ENCODE results near the gene OR11H7.

Gene OR11H7

DNA sequence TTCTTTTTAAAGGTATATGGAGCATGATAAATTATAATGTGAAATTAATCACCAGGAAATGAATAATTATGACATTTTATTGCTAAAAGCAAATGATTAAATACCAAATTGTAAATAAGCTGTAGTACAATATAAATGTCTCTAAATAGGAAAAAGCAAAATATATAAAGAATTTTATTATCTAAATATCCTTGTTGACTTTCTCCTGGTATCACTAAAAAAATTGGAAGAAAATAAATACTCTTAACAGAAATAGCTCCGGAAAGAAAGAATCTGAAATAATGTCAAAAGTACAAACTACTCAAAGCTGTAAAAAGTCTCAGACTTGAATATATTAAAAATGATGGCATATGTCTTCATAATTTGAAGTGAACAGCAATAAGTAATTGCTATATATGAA, at the start of gene OR11H7:
Gene OR11H7, plus strand, starts transcription at position 301 of the 400 bp plus-strand sequence.
- TF ChIP-seq GATA2 (IDR thresholded peaks at IDR 0.05; ENCODE audit: low read depth, low read length), result no peak
- TF ChIP-seq GATA3 (IDR thresholded peaks at IDR 0.05; ENCODE audit: low read depth, low read length), result no peak

DNA sequence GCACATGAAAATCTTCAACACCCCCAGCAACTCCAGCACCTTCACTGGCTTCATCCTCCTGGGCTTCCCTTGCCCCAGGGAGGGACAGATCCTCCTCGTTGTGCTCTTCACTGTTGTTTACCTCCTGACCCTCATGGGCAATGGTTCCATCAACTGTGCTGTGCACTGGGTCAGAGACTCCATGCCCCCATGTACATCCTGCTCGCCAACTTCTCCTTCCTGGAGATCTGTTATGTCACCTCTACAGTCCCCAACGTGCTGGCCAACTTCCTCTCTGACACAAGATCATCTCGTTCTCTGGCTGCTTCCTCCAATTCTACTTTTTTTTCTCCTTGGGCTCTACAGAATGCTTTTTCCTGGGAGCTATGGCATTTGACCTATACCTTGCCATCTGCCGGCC, 49.6 kb upstream of the OR11H7 start:
- TF ChIP-seq GATA3 (IDR thresholded peaks at IDR 0.05; ENCODE audit: low read depth, low read length), result no peak
- no peak for TF ChIP-seq GATA2 (IDR thresholded peaks at IDR 0.05; ENCODE audit: low read depth, low read length)

DNA sequence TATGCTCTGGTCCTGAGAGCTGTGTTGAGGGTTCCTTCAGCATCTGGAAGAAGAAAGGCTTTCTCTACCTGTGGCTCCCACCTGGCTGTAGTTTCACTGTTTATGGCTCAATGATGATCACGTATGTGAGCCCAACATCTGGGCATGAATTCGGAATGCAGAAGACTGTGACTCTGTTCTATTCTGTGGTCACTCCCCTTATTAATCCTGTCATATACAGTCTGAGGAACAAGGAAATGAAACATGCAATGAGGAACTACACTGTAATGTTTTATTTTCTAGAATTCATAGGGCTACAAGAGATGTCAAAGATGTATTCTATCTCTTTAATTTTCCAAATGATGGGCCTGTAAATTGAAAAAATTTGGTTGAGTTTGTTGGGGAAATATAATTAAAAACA, 48.9 kb upstream of the OR11H7 start:
- TF ChIP-seq GATA3 (IDR thresholded peaks at IDR 0.05; ENCODE audit: low read depth, low read length) (no peak), GATA2 (IDR thresholded peaks at IDR 0.05; ENCODE audit: low read depth, low read length) (no peak)

DNA sequence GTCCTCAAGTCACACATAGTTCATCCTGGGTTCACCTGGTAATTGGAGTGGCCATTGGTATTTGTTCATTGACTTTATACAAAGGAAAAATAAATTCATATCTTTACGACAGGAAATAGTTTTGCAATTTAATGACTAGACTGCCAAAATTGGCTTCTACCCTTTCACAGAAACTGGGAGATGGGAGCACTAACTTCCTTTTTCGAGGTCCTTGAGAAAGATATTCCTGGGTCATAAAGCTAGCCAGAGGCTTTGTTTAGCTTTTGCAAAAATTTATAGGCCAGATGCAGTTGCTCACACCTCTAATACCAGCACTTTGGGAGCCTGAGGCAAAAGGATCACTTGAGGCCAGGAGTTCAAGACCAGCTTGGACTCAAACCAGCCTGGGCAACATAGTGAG, 48.3 kb upstream of the OR11H7 start:
- TF ChIP-seq GATA3 (IDR thresholded peaks at IDR 0.05; ENCODE audit: low read depth, low read length) (no peak), GATA2 (IDR thresholded peaks at IDR 0.05; ENCODE audit: low read depth, low read length) (no peak)

DNA sequence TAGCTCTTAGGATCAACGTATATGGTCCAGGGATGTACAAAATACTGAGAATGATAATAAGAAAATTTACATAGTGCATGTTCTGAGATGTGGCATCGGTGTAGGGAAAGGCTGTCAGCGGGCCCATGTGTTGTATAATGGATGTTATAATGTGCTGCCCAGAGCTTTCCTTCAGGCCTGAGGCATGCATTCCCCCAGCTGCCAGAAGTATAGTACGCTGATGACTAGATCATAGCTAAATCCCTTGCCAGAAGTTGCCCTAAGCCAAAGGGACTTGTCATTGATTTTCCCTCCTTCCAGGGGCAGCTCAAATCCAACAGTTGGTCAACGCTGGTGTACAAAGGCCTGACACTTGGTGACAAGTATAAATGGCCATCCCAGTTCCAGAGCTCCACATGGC, 44.6 kb upstream of the OR11H7 start:
- TF ChIP-seq GATA2 (IDR thresholded peaks at IDR 0.05; ENCODE audit: low read depth, low read length), result no peak
- TF ChIP-seq GATA3 (IDR thresholded peaks at IDR 0.05; ENCODE audit: low read depth, low read length), result no peak

DNA sequence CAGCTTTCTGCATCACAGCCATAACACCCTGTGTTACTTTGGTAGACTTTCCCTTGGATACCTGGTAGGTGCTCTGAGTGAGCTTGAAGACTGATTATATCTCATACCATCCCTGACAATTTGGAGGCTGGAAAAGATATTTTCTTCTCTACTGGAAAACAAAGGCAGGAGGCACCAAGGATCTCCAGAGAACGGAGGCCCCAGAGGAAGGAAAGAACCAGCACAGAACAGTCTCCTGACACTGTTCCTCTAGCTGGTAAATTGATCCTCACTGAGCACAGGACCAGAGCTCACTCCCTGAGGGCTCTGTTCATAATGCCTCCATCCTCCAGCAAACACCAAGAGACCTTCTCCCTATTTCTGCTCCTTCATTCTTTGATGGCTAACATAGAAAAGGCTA, 38.2 kb upstream of the OR11H7 start, which contains the start of gene OR11G2:
Gene OR11G2, plus strand, starts transcription at position 301 of the 400 bp plus-strand sequence. CDS start 6,542 bp downstream, outside the sequence.
- TF ChIP-seq GATA3 (IDR thresholded peaks at IDR 0.05; ENCODE audit: low read depth, low read length) (no peak), GATA2 (IDR thresholded peaks at IDR 0.05; ENCODE audit: low read depth, low read length) (no peak)

DNA sequence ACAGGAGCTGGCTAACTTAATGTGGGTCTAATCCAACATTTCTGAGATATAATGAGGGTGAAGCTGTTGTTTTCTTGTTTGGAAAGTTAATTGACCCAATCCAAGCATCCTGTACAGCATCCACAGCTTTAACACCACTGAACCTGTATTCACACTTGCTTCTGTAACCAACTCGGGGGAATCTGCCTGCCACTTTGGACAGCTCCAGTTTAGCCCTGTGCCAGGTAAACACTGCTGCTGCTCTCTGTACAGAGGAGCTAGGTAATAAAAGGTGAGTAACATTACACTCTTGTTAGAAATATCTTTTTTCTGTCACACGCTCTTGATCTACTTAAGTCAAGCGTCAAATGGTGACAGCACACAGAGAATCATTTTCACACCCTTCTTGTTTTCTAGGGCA, 37.4 kb upstream of the OR11H7 start:
- TF ChIP-seq GATA2 (IDR thresholded peaks at IDR 0.05; ENCODE audit: low read depth, low read length) (no peak), GATA3 (IDR thresholded peaks at IDR 0.05; ENCODE audit: low read depth, low read length) (no peak)

DNA sequence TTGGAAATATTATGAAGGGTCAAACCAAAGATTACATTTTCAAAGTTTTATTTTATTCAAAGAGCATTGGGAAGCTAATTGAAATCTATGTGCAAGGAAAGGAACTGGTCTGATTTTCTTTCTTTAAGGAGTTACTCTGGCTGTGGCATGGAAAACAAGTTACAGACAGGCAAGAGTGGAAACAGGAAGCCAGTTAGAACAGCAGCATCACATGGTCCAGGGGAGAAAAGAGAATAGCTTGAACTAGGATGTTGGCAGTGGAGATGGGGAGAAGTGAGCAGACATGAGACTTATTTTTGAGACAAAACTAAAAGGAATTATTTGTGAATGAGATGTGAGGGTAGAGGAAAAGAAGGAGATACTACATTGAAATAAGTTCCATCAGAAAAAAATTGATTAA, 34.7 kb upstream of the OR11H7 start:
- TF ChIP-seq GATA2 (IDR thresholded peaks at IDR 0.05; ENCODE audit: low read depth, low read length), result no peak
- no peak for TF ChIP-seq GATA3 (IDR thresholded peaks at IDR 0.05; ENCODE audit: low read depth, low read length)

DNA sequence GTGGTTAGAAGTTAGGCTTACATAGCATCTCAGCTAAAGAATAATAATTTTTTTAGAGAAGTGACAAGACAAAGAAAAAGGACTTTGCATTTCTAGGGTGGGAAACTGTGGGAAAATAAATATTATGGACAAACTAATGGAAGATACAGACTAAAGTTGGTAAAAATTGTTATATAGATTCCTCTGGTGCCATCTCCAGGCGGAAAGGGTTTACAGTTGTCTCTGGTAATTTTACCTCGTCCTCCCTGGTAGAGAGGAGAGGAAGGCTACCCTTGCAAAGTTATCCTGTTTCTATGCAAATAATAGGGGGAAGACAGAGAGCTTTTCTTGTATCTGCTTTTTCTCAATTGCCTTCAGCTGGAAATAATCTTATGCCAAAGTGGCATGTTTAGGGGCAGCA, 32.9 kb upstream of the OR11H7 start:
- TF ChIP-seq GATA2 (IDR thresholded peaks at IDR 0.05; ENCODE audit: low read depth, low read length) (no peak), GATA3 (IDR thresholded peaks at IDR 0.05; ENCODE audit: low read depth, low read length) (no peak)

DNA sequence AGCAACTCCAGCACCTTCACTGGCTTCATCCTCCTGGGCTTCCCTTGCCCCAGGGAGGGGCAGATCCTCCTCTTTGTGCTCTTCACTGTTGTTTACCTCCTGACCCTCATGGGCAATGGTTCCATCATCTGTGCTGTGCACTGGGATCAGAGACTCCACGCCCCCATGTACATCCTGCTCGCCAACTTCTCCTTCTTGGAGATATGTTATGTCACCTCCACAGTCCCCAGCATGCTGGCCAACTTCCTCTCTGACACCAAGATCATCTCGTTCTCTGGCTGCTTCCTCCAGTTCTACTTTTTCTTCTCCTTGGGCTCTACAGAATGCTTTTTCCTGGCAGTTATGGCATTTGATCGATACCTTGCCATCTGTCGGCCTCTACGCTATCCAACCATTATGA, 31.3 kb upstream of the OR11H7 start:
- TF ChIP-seq GATA3 (IDR thresholded peaks at IDR 0.05; ENCODE audit: low read depth, low read length) (no peak), GATA2 (IDR thresholded peaks at IDR 0.05; ENCODE audit: low read depth, low read length) (no peak)

DNA sequence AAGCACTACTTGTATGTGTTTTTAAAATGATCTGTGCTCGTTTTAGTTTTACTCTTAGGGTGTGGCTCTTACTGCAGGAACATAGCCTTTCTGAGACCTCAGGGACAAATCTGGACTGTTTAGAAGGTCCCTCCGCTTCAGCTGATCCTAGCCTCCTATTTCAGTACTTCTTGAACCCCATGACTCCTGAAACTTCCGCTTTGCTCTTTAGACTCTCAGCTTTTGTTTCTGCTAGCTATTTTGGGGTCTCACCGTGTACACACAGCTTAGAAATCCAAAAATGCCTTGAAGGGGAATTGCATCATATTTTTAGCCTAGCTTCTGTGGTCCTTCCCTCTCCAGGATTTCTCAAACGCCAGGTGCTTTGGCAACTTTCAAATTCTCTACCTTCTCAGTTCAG, 29.8 kb upstream of the OR11H7 start:
- TF ChIP-seq GATA3 (IDR thresholded peaks at IDR 0.05; ENCODE audit: low read depth, low read length) (no peak), GATA2 (IDR thresholded peaks at IDR 0.05; ENCODE audit: low read depth, low read length) (no peak)

DNA sequence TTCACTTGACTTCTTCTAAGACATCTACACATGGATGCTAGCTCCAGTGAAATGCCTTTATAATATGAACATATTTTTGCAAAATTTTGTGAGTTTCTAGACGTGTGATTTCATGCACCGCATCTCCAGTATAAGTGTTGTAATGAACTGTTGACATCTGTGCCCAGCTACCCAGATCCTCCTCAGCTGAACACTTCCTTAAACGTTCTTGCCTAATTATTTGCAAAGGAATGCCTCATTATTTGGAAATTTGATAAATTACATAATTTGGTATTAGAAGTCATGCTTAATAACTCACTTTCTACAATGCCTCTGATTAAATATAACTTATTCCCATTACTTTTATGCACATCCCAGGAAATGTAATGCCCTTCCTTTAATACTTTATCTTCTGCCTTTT, 24.1 kb upstream of the OR11H7 start:
- TF ChIP-seq GATA3 (IDR thresholded peaks at IDR 0.05; ENCODE audit: low read depth, low read length) (no peak), GATA2 (IDR thresholded peaks at IDR 0.05; ENCODE audit: low read depth, low read length) (no peak)

DNA sequence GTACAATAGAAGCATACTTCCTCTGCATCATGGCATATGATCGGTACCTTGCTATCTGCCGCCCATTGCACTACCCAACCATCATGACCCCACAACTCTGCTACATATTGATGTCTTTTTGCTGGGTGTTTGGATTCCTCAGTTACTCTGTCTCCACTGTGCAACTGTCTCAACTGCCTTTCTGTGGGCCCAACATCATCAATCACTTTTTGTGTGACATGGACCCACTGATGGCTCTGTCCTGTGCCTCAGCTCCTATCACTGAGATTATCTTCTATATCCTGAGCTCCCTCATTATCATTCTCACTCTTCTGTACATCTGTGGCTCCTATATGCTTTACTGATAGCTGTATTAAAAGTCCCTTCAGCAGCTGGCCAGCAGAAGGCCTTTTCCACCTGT, 19.2 kb upstream of the OR11H7 start:
- TF ChIP-seq GATA2 (IDR thresholded peaks at IDR 0.05; ENCODE audit: low read depth, low read length) (no peak), GATA3 (IDR thresholded peaks at IDR 0.05; ENCODE audit: low read depth, low read length) (no peak)

DNA sequence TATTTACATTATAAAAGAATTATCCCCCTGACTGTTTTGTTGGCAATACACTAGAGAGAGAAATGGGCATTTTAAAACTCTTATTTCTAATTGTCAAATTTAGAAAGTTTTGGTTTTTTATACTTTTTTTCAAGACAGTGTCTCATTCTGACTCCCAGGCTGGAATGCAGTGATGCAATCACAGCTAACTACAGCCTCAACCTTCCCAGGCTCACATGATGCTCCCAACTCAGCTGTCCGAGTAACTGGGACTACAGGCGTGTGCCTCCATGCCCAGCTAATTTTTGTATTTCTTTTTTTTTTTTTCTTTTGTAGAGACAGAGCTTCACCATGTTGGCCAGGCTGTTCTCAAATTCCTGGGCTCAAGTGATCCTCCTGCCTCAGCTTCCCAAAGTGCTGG, 13.6 kb upstream of the OR11H7 start:
- TF ChIP-seq GATA2 (IDR thresholded peaks at IDR 0.05; ENCODE audit: low read depth, low read length) (no peak), GATA3 (IDR thresholded peaks at IDR 0.05; ENCODE audit: low read depth, low read length) (no peak)

DNA sequence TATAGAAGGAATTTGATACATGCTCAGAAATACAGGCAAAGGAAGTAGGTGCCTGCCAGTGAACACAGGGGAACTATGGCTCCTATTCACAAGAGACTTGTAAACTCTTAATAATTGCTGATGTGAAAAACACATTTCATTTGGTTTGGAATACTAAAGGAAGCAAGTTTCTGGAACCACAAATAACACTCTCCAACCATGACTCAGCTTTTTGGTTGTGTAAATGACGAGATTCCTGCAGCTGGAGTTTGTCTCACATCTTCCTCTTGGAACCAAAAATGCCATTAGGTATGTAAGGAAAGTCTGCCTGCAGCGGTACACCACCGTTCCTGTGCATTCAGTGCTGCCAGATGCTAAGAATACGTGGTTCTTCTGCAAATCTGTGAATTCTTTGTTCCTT, 9.7 kb upstream of the OR11H7 start:
- TF ChIP-seq GATA2 (IDR thresholded peaks at IDR 0.05; ENCODE audit: low read depth, low read length) (no peak), GATA3 (IDR thresholded peaks at IDR 0.05; ENCODE audit: low read depth, low read length) (no peak)

DNA sequence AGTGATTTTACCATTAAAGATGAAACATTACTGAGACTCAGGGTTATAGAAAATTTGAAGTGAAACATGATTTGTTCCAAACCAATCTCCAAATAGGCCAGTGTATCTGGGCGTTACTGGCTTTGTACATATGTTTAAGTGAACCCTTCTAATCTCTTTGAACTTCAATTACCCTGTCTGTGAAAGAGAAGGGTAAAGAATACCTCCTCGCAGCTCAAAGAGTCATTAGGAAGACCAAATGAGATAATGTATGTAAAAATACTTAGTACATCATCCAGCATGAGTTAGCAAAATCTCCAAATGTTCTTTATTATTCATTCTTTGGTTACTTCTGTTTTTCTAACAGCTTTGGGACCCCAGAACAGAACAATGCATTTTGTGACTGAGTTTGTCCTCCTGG, 5.4 kb upstream of the OR11H7 start, which contains the start of gene OR11H6:
Gene OR11H6, plus strand, starts transcription at position 301 of the 400 bp plus-strand sequence. Its CDS starts 0 bp downstream, at position 301.
- TF ChIP-seq GATA2 (IDR thresholded peaks at IDR 0.05; ENCODE audit: low read depth, low read length), result no peak
- no peak for TF ChIP-seq GATA3 (IDR thresholded peaks at IDR 0.05; ENCODE audit: low read depth, low read length)

All from SH-SY5Y (cell line).